SK-N-SH (cell line): Measurements from ENCODE around the gene SRSF3. TPM values are rescaled to one million over a fixed set of nuclear protein-coding genes. Genes with fewer than 3 reads are reported as not detected.

ENCODE experiments used
- CTCF ChIA-PET: fragments of 300-600, 350-600 bp; formaldehyde crosslinking; extraction: SDS; loops from one replicate; lab custom pipeline; 2021; lab: Yijun Ruan, JAX
- POLR2A ChIA-PET: fragments of 350-600 bp; sonication (Branson Sonifier 250); formaldehyde crosslinking; extraction: SDS; loops from one replicate; lab custom pipeline; 2020; ENCODE audit warnings: antibody characterized with exemption, inconsistent platforms; lab: Yijun Ruan, JAX
- DNase-seq: peaks from one replicate; pipeline ENCODE4 v3.0.0; 2012
- H2AFZ ChIP-seq: fragments of 200-600 bp; sonication (generic); 2 replicates; pipeline ENCODE4 v1.8.1; 2016; ENCODE audit warnings: antibody characterized with exemption, mild to moderate bottlenecking, low read depth
- H3F3A ChIP-seq: fragments of 200-600 bp; sonication (generic); replicated peaks from 2 replicates; pipeline ENCODE3; 2016; ENCODE audit warnings: antibody characterized with exemption, mild to moderate bottlenecking; ENCODE audit not compliant: insufficient read depth
- H3K27ac ChIP-seq, 2 experiments: fragments of 200-500 bp in 1 of 2; fragments of 200-600 bp in 1 of 2; sonication (Bioruptor generic) in 1 of 2; sonication (generic), shearing (Covaris generic) in 1 of 2; 2 replicates each; pipeline versions ENCODE4 v1.5.1 to v1.6.1; 2014 to 2016; ENCODE audit warnings: low read depth in 2 of 2, inconsistent platforms in 1 of 2, low read length in 1 of 2, mild to moderate bottlenecking in 1 of 2, mixed read lengths in 1 of 2
- H3K27me3 ChIP-seq: fragments of 200-600 bp; sonication (generic), shearing (Covaris generic); 2 replicates; pipeline ENCODE4 v1.6.1; 2016; ENCODE audit warnings: mixed run types; ENCODE audit not compliant: insufficient read depth
- H3K36me3 ChIP-seq, 2 experiments: fragments of 200-500 bp in 1 of 2; fragments of 200-600 bp in 1 of 2; sonication (Bioruptor generic) in 1 of 2; sonication (generic) in 1 of 2; replicated peaks in 1 of 2; 2 replicates each; pipeline versions ENCODE3 to v1.5.1; 2014 to 2016; ENCODE audit warnings: low read length in 1 of 2, mild to moderate bottlenecking in 1 of 2; ENCODE audit not compliant: insufficient read depth in 2 of 2, control insufficient read depth in 1 of 2
- H3K4me1 ChIP-seq, 2 experiments: fragments of 200-500 bp in 1 of 2; fragments of 200-600 bp in 1 of 2; sonication (Bioruptor generic) in 1 of 2; sonication (generic), shearing (Covaris generic) in 1 of 2; 2 replicates each; pipeline versions ENCODE4 v1.5.1 to v1.6.1; 2014 to 2016; ENCODE audit warnings: low read depth in 1 of 2, low read length in 1 of 2, mixed run types in 1 of 2; ENCODE audit not compliant: insufficient read depth in 2 of 2, control insufficient read depth in 1 of 2
- H3K4me2 ChIP-seq: fragments of 200-600 bp; sonication (generic), shearing (Covaris generic); 2 replicates; pipeline ENCODE4 v1.6.1; 2017; ENCODE audit warnings: mixed run types
- H3K4me3 ChIP-seq, 2 experiments: fragments of 200-500 bp in 1 of 2; fragments of 200-600 bp in 1 of 2; sonication (Bioruptor generic) in 1 of 2; sonication (generic), shearing (Covaris generic) in 1 of 2; 2 replicates each; pipeline versions ENCODE4 v1.5.1 to v1.8.1; 2014 to 2016; ENCODE audit warnings: low read depth in 2 of 2, inconsistent platforms in 1 of 2, low read length in 1 of 2, mild to moderate bottlenecking in 1 of 2, mixed read lengths in 1 of 2, moderate library complexity in 1 of 2
- H3K79me2 ChIP-seq: fragments of 200-600 bp; sonication (generic); 2 replicates; pipeline ENCODE4 v1.8.1; 2017; ENCODE audit warnings: mild to moderate bottlenecking; ENCODE audit not compliant: insufficient read depth
- H3K9ac ChIP-seq: fragments of 200-600 bp; sonication (generic); 2 replicates; pipeline ENCODE4 v1.6.1; 2017; ENCODE audit warnings: mixed run types
- H3K9me2 ChIP-seq: fragments of 200-600 bp; sonication (generic); 2 replicates; pipeline ENCODE4 v1.6.1; 2017; ENCODE audit warnings: mixed run types
- H3K9me3 ChIP-seq: fragments of 200-600 bp; sonication (generic); 2 replicates; pipeline ENCODE4 v1.6.1; 2017; ENCODE audit warnings: mixed run types, mild to moderate bottlenecking, moderate library complexity
- H4K20me1 ChIP-seq: fragments of 200-600 bp; sonication (generic); 2 replicates; pipeline ENCODE4 v1.6.1; 2017; ENCODE audit warnings: mild to moderate bottlenecking, mixed run types; ENCODE audit not compliant: insufficient read depth
- CTCF ChIP-seq: fragments of 200-600 bp; sonication (generic); IDR thresholded peaks from 2 replicates; pipeline ENCODE4 v1.6.1; 2017; ENCODE audit warnings: antibody characterized with exemption, mild to moderate bottlenecking, moderate library complexity
- ELF1 ChIP-seq: IDR thresholded peaks from 2 replicates; pipeline ENCODE4 v1.4.0; 2012
- EP300 ChIP-seq, 2 experiments: IDR thresholded peaks; 2 replicates each; pipeline versions ENCODE4 v1.4.0 to v1.6.1; 2012; ENCODE audit warnings: borderline replicate concordance in 1 of 2, low read depth in 1 of 2, low read length in 1 of 2
- FOXJ3 ChIP-seq: sonication (generic); formaldehyde crosslinking; IDR thresholded peaks from 2 replicates; pipeline ENCODE4 v1.5.1; 2020; ENCODE audit warnings: mild to moderate bottlenecking, missing genetic modification reagents
- FOXM1 ChIP-seq: IDR thresholded peaks from 2 replicates; pipeline ENCODE4 v1.4.0; 2012; ENCODE audit warnings: low read depth, mild to moderate bottlenecking
- IRF3 ChIP-seq: fragments of 150-350 bp; IDR thresholded peaks from 2 replicates; pipeline ENCODE4 v1.6.1; 2016; ENCODE audit warnings: mild to moderate bottlenecking, low read depth, low read length
- MEF2A ChIP-seq: IDR thresholded peaks from 2 replicates; pipeline ENCODE4 v1.4.0; 2012; ENCODE audit warnings: low read depth, borderline replicate concordance
- NFIC ChIP-seq: IDR thresholded peaks from 2 replicates; pipeline ENCODE4 v1.4.0; 2012; ENCODE audit warnings: borderline replicate concordance
- PBX3 ChIP-seq: IDR thresholded peaks from 2 replicates; pipeline ENCODE4; 2012
- POLR2AphosphoS5 ChIP-seq: IDR thresholded peaks from 2 replicates; pipeline ENCODE4 v1.6.1; 2012; ENCODE audit warnings: low read depth, low read length
- RFX5 ChIP-seq: IDR thresholded peaks from 2 replicates; pipeline ENCODE4 v1.6.1; 2012; ENCODE audit warnings: mild to moderate bottlenecking, improper control_type of control experiment, low read length
- RXRA ChIP-seq: IDR thresholded peaks from 2 replicates; pipeline ENCODE4 v1.4.0; 2012; ENCODE audit warnings: low read depth, mild to moderate bottlenecking, borderline replicate concordance
- SIN3A ChIP-seq: IDR thresholded peaks from 2 replicates; pipeline ENCODE4 v1.6.1; 2012; ENCODE audit warnings: low read depth, mild to moderate bottlenecking, low read length, moderate library complexity, borderline replicate concordance
- SMC3 ChIP-seq: IDR thresholded peaks from 2 replicates; pipeline ENCODE4 v1.6.1; 2012; ENCODE audit warnings: low read depth, low read length, improper control_type of control experiment
- TAF1 ChIP-seq: IDR thresholded peaks from 2 replicates; pipeline ENCODE4 v1.6.1; 2012; ENCODE audit warnings: low read depth, mild to moderate bottlenecking, low read length, moderate library complexity, borderline replicate concordance
- TCF12 ChIP-seq: IDR thresholded peaks from 2 replicates; pipeline ENCODE4 v1.4.0; 2012
- ZBTB33 ChIP-seq: IDR thresholded peaks from 2 replicates; pipeline ENCODE4 v1.4.0; 2012; ENCODE audit warnings: low read depth, borderline replicate concordance
- WGBS: methylation state at CpG from one replicate; pipeline ENCODE4 v1.1.6; 2017; ENCODE audit warnings: low lambda C conversion rate; 5-methylcytosine and 5-hydroxymethylcytosine counted together
- polyA plus RNA-seq, 3 experiments: library from polyadenylated mRNA; depleted of rRNA; stranded (reverse); fragments of >200 nt; gene quantifications; 2 replicates each; pipeline ENCODE4 v1.2.3, GENCODE V29; 2012

SRSF3 gene
- polyA plus RNA-seq, 1 of the 3 experiments (the other 2 are of a cell fraction) = 351 TPM

GRCh38 chr6:36627801-36628246, 33.7 kb downstream of the SRSF3 start:
- H3K4me1 ChIP-seq = peaks cover 0 to 6% of the 10 kb centered on the region in 2 experiments; a peak in 1 of 4 replicates
- H3K36me3 ChIP-seq = no peaks in the 10 kb centered on the region
- CTCF ChIA-PET = interaction anchor here (0.8 to 1.0 kb wide), 3 partner anchors 9 to 96 kb away, joined by 3 to 5 read pairs (median 3); no protein-coding TSS in a partner anchor
- 66% methylated on average over 4 of the region's 4 CpGs for WGBS
- POLR2A ChIA-PET = interaction anchor here (0.8 kb wide), 1 partner anchor 50 kb away, joined by 3 read pairs; the partner anchor contains the start of gene CDKN1A
- no peak overlapping the region for H2AFZ ChIP-seq
- no peaks in the 10 kb centered on the region for H3K9me3 ChIP-seq
- H3K27ac ChIP-seq = no peak overlapping the region
- H3K9ac ChIP-seq = no peak overlapping the region
- H4K20me1 ChIP-seq = no peaks in the 10 kb centered on the region
- H3K9me2 ChIP-seq = no peaks in the 10 kb centered on the region
- H3K27me3 ChIP-seq = no peaks in the 10 kb centered on the region
- no peak for DNase-seq
- H3K4me2 ChIP-seq = no peak overlapping the region
- no peaks in the 10 kb centered on the region for H3F3A ChIP-seq
- TF ChIP-seq RXRA (no peak), NFIC (peak; percentile 72; the same call in 1 of the 2 replicates), CTCF (no peak), EP300 (IDR thresholded peaks at IDR 0.05; ENCODE audit: borderline replicate concordance in 1 of 2, low read depth in 1 of 2, low read length in 1 of 2) (no peak), RFX5 (no peak), FOXJ3 (CRISPR knock-in tag) (no peak), TAF1 (no peak), TCF12 (peak; percentile 68), FOXM1 (no peak), ELF1 (no peak), MEF2A (no peak), IRF3 (no peak), PBX3 (peak; percentile 32), SMC3 (no peak), SIN3A (no peak), ZBTB33 (no peak), POLR2AphosphoS5 (no peak)
- TF ChIP-seq, all 33 proteins: peak for 3
- Histone ChIP-seq H3K79me2 (no peaks in the 10 kb centered on the region), H3K4me3 (no peak overlapping the region)
